ENCODE data around the gene STX8.
"Not testable (repeated sequence)": the region's sequence is repeated elsewhere in the genome, so short reads cannot be mapped to it uniquely, and the experiment has no call there.

Gene STX8

GRCh38 chr17:9274973-9275372, 300.6 kb downstream of the STX8 start:
- FAIRE-seq, result no peak

GRCh38 chr17:9273428-9274391, 301.9 kb downstream of the STX8 start:
- DNase-seq (ENCODE audit: extremely low spot score, insufficient read length, low read depth) (no peak), FAIRE-seq (no peak)

More at GRCh38 chr17:9274973-9275372, 300.6 kb downstream of the STX8 start:
- DNase-seq (ENCODE audit: extremely low spot score, insufficient read length, low read depth), result no peak

- FAIRE-seq, result no peak
- no peak for DNase-seq (ENCODE audit: extremely low spot score, insufficient read length, low read depth)
Observed at GRCh38 chr17:9272501-9273200, 303.0 kb downstream of the STX8 start.

- FAIRE-seq, result no peak
- no peak for DNase-seq (ENCODE audit: extremely low spot score, insufficient read length, low read depth)
Observed at GRCh38 chr17:9271989-9272388, 303.6 kb downstream of the STX8 start.

- no peak for FAIRE-seq
- no peak for DNase-seq (ENCODE audit: extremely low spot score, insufficient read length, low read depth)
Observed at GRCh38 chr17:9270921-9271320, 304.7 kb downstream of the STX8 start.

GRCh38 chr17:9269350-9270035, 306.1 kb downstream of the STX8 start:
- DNase-seq (ENCODE audit: extremely low spot score, insufficient read length, low read depth) (no peak), FAIRE-seq (no peak)

GRCh38 chr17:9268546-9268945, 307.1 kb downstream of the STX8 start:
- FAIRE-seq, result no peak
- no peak for DNase-seq (ENCODE audit: extremely low spot score, insufficient read length, low read depth)

GRCh38 chr17:9266697-9267117, 308.9 kb downstream of the STX8 start:
- no peak for FAIRE-seq
- DNase-seq (ENCODE audit: extremely low spot score, insufficient read length, low read depth), result no peak

GRCh38 chr17:9266031-9266680, 309.5 kb downstream of the STX8 start:
- no peak for FAIRE-seq

GRCh38 chr17:9261081-9262012, 314.3 kb downstream of the STX8 start:
- DNase-seq (ENCODE audit: extremely low spot score, insufficient read length, low read depth) (no peak), FAIRE-seq (no peak)

More at GRCh38 chr17:9266031-9266680, 309.5 kb downstream of the STX8 start:
- no peak for DNase-seq (ENCODE audit: extremely low spot score, insufficient read length, low read depth)

- DNase-seq (ENCODE audit: extremely low spot score, insufficient read length, low read depth) (no peak), FAIRE-seq (no peak)
Observed at GRCh38 chr17:9259419-9259818, 316.2 kb downstream of the STX8 start.

- no peak for DNase-seq (ENCODE audit: extremely low spot score, insufficient read length, low read depth)
- FAIRE-seq, result no peak
Observed at GRCh38 chr17:9258115-9259015, 317.3 kb downstream of the STX8 start.

GRCh38 chr17:9257630-9257965, 318.0 kb downstream of the STX8 start:
- not testable (repeated sequence) for FAIRE-seq; DNase-seq (ENCODE audit: extremely low spot score, insufficient read length, low read depth)

- FAIRE-seq (no peak), DNase-seq (ENCODE audit: extremely low spot score, insufficient read length, low read depth) (no peak)
Observed at GRCh38 chr17:9256751-9257629, 318.6 kb downstream of the STX8 start.

GRCh38 chr17:9256361-9256750, 319.3 kb downstream of the STX8 start:
- no peak for FAIRE-seq
- no peak for DNase-seq (ENCODE audit: extremely low spot score, insufficient read length, low read depth)

GRCh38 chr17:9255833-9256232, 319.8 kb downstream of the STX8 start:
- DNase-seq (ENCODE audit: extremely low spot score, insufficient read length, low read depth) (no peak), FAIRE-seq (no peak)

GRCh38 chr17:9254841-9255240, 320.8 kb downstream of the STX8 start:
- no peak for DNase-seq (ENCODE audit: extremely low spot score, insufficient read length, low read depth)
- FAIRE-seq, result no peak
